H1 (cell line): ENCODE results near the gene DYRK1A.

Experiments used
- ASH2L ChIP-seq: fragments of 200-600, 300-600 bp; sonication (generic); IDR thresholded peaks from one replicate; pipeline ENCODE4 v1.7.1; 2017; ENCODE audit warnings: low read length
- CBX8 ChIP-seq: fragments of 300-800, 300-1000 bp; sonication (generic); IDR thresholded peaks from 2 replicates; pipeline ENCODE4 v1.7.1; 2016; ENCODE audit warnings: low read depth, low read length, borderline replicate concordance
- CHD1 ChIP-seq: IDR thresholded peaks from 2 replicates; pipeline ENCODE4 v1.6.1; 2012; ENCODE audit warnings: low read depth, low read length, improper control_type of control experiment
- EZH2 ChIP-seq: fragments of 200-600 bp; sonication (generic); IDR thresholded peaks from 2 replicates; pipeline ENCODE4 v1.7.1; 2012; ENCODE audit warnings: low read depth, mild to moderate bottlenecking, moderate library complexity, low read length, inconsistent platforms; ENCODE audit not compliant: severe bottlenecking
- POLR2A ChIP-seq, 2 experiments: IDR thresholded peaks; 1 replicate in 1 of 2; 2 replicates in 1 of 2; pipeline ENCODE4 v1.6.1; 2011; ENCODE audit warnings: low read depth in 2 of 2, low read length in 2 of 2, mild to moderate bottlenecking in 2 of 2; ENCODE audit errors: control extremely low read depth in 1 of 2
- RXRA ChIP-seq: IDR thresholded peaks from 2 replicates; pipeline ENCODE4 v1.6.1; 2011; ENCODE audit warnings: low read depth, mild to moderate bottlenecking, low read length, moderate library complexity; ENCODE audit not compliant: insufficient read depth
- SP1 ChIP-seq: IDR thresholded peaks from 2 replicates; pipeline ENCODE4 v1.6.1; 2011; ENCODE audit warnings: low read depth, low read length
- SUZ12 ChIP-seq: fragments of 200-600 bp; sonication (generic); IDR thresholded peaks from 2 replicates; pipeline ENCODE4 v1.6.1; 2012; ENCODE audit warnings: mild to moderate bottlenecking, inconsistent platforms, low read length, moderate library complexity, mixed read lengths
- TBP ChIP-seq: IDR thresholded peaks from 2 replicates; pipeline ENCODE4 v1.6.1; 2011; ENCODE audit warnings: low read depth, low read length, improper control_type of control experiment
- ZNF274 ChIP-seq: IDR thresholded peaks from 2 replicates; pipeline ENCODE4 v1.7.0; 2012; ENCODE audit warnings: low read length, borderline replicate concordance; ENCODE audit errors: extremely low read depth
- TF ChIP-seq, protein P1 (sequence below), 3 experiments: IDR thresholded peaks; 1 replicate in 2 of 3; 2 replicates in 1 of 3; pipeline versions ENCODE4 v1.5.1 to v1.6.1; 2011; ENCODE audit warnings: low read length in 3 of 3, mild to moderate bottlenecking in 3 of 3, inconsistent platforms in 2 of 3, low read depth in 1 of 3, moderate library complexity in 1 of 3; ENCODE audit not compliant: insufficient read depth in 1 of 3; ENCODE audit errors: control extremely low read depth in 1 of 3

DNA sequence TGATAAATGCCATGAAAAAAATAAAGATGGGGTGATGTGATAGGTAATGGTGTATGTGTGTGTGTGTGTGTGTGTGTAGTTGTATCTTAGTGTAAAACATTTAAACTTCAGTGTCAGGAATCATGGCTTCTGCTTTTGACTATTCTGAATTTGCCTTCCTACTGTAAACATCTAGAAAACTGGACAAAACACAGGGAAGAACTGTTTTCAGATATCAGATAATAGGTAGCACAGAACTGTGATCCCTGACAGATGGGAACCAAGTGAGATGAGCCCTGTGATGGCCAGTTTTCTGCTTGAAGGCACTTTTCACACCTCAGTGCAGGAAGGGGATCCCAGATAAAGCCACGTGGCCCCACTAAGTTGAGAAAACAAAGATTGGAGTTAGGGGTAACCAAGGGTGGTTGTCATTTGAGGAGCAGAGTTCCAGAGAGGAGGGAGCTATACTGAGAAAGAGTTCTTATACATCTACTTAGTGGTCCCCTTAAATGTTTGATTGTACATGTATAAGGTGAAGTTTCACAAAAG, 17.3 kb downstream of the DYRK1A start:
- TF ChIP-seq, protein P1, sequence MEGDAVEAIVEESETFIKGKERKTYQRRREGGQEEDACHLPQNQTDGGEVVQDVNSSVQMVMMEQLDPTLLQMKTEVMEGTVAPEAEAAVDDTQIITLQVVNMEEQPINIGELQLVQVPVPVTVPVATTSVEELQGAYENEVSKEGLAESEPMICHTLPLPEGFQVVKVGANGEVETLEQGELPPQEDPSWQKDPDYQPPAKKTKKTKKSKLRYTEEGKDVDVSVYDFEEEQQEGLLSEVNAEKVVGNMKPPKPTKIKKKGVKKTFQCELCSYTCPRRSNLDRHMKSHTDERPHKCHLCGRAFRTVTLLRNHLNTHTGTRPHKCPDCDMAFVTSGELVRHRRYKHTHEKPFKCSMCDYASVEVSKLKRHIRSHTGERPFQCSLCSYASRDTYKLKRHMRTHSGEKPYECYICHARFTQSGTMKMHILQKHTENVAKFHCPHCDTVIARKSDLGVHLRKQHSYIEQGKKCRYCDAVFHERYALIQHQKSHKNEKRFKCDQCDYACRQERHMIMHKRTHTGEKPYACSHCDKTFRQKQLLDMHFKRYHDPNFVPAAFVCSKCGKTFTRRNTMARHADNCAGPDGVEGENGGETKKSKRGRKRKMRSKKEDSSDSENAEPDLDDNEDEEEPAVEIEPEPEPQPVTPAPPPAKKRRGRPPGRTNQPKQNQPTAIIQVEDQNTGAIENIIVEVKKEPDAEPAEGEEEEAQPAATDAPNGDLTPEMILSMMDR (IDR thresholded peaks at IDR 0.05; ENCODE audit: control extremely low read depth in 1 of 3, insufficient read depth in 1 of 3, low read depth in 1 of 3, low read length in 3 of 3), result no peak
- TF ChIP-seq SUZ12 (no peak), RXRA (no peak), POLR2A (IDR thresholded peaks at IDR 0.05; ENCODE audit: control extremely low read depth in 1 of 2, low read depth in 2 of 2, low read length in 2 of 2) (no peak), ZNF274 (no peak), EZH2 (no peak), SP1 (no peak), TBP (no peak), ASH2L (no peak), CBX8 (no peak), CHD1 (no peak)
